Activated naive CD4-positive, alpha-beta T cell treated with anti-CD3 and anti-CD28 coated beads, Interleukin-2, amount 50 U/mL, for 24 hours (primary cell): ENCODE measurements around the gene ESAM.

Source experiments
- H3K27ac Mint-ChIP-seq: one replicate; pipeline ENCODE4 v1.8.0; 2021; ENCODE audit warnings: mild to moderate bottlenecking, mixed read lengths
- H3K27me3 Mint-ChIP-seq: one replicate; pipeline ENCODE4 v1.8.0; 2021; ENCODE audit warnings: mixed read lengths
- H3K36me3 Mint-ChIP-seq: one replicate; pipeline ENCODE4 v1.8.0; 2021; ENCODE audit warnings: mixed read lengths
- H3K4me1 Mint-ChIP-seq: one replicate; pipeline ENCODE4 v1.8.0; 2021; ENCODE audit warnings: mixed read lengths
- H3K4me3 Mint-ChIP-seq: one replicate; pipeline ENCODE4 v1.8.0; 2021; ENCODE audit warnings: mild to moderate bottlenecking, mixed read lengths
- H3K9me3 Mint-ChIP-seq: one replicate; pipeline ENCODE4 v1.8.0; 2021; ENCODE audit warnings: mixed read lengths

ESAM gene

GRCh38 chr11:124732230-124732629 lies 29.9 kb downstream of the ESAM start:
- Mint-ChIP-seq H3K27ac (no peak overlapping the region), H3K36me3 (no peaks in the 10 kb centered on the region), H3K27me3 (no peaks in the 10 kb centered on the region), H3K4me1 (no peaks in the 10 kb centered on the region), H3K4me3 (no peak overlapping the region), H3K9me3 (no peaks in the 10 kb centered on the region)

- peaks cover 5% of the 10 kb centered on the region for H3K4me1 Mint-ChIP-seq
- no peak overlapping the region for H3K4me3 Mint-ChIP-seq
- H3K36me3 Mint-ChIP-seq = no peaks in the 10 kb centered on the region
- no peaks in the 10 kb centered on the region for H3K27me3 Mint-ChIP-seq
- no peak overlapping the region for H3K27ac Mint-ChIP-seq
- no peaks in the 10 kb centered on the region for H3K9me3 Mint-ChIP-seq
These were observed 32.5 kb downstream of the ESAM start for GRCh38 chr11:124729571-124729970.

GRCh38 chr11:124728134-124728533 lies 34.0 kb downstream of the ESAM start:
- Mint-ChIP-seq H3K36me3 (no peaks in the 10 kb centered on the region), H3K4me3 (no peak overlapping the region), H3K9me3 (no peaks in the 10 kb centered on the region), H3K4me1 (peaks cover 5% of the 10 kb centered on the region), H3K27me3 (no peaks in the 10 kb centered on the region), H3K27ac (no peak overlapping the region)

GRCh38 chr11:124727474-124727873 lies 34.6 kb downstream of the ESAM start:
- peaks cover 12% of the 10 kb centered on the region for H3K4me1 Mint-ChIP-seq
- no peaks in the 10 kb centered on the region for H3K36me3 Mint-ChIP-seq
- H3K27me3 Mint-ChIP-seq = peaks cover 3% of the 10 kb centered on the region
- no peaks in the 10 kb centered on the region for H3K9me3 Mint-ChIP-seq
- no peak overlapping the region for H3K27ac Mint-ChIP-seq
- no peak overlapping the region for H3K4me3 Mint-ChIP-seq

GRCh38 chr11:124725719-124726105 lies 36.4 kb downstream of the ESAM start:
- Mint-ChIP-seq H3K4me1 (peaks cover 18% of the 10 kb centered on the region), H3K4me3 (no peak overlapping the region), H3K9me3 (no peaks in the 10 kb centered on the region), H3K27ac (no peak overlapping the region), H3K27me3 (peaks cover 3% of the 10 kb centered on the region), H3K36me3 (no peaks in the 10 kb centered on the region)

- no peak overlapping the region for H3K4me3 Mint-ChIP-seq
- H3K9me3 Mint-ChIP-seq = no peaks in the 10 kb centered on the region
- H3K4me1 Mint-ChIP-seq = peaks cover 18% of the 10 kb centered on the region
- H3K27ac Mint-ChIP-seq = no peak overlapping the region
- H3K36me3 Mint-ChIP-seq = no peaks in the 10 kb centered on the region
- peaks cover 3% of the 10 kb centered on the region for H3K27me3 Mint-ChIP-seq
These were observed 36.9 kb downstream of the ESAM start for GRCh38 chr11:124724979-124725718.

- no peaks in the 10 kb centered on the region for H3K36me3 Mint-ChIP-seq
- H3K27me3 Mint-ChIP-seq = peaks cover 3% of the 10 kb centered on the region
- H3K4me1 Mint-ChIP-seq = peaks cover 35% of the 10 kb centered on the region
- H3K4me3 Mint-ChIP-seq = no peak overlapping the region
- no peak overlapping the region for H3K27ac Mint-ChIP-seq
- no peaks in the 10 kb centered on the region for H3K9me3 Mint-ChIP-seq
These were observed 39.9 kb downstream of the ESAM start for GRCh38 chr11:124722176-124722575.

- Mint-ChIP-seq H3K36me3 (no peaks in the 10 kb centered on the region), H3K9me3 (no peaks in the 10 kb centered on the region), H3K4me1 (peaks cover 34% of the 10 kb centered on the region), H3K27ac (no peak overlapping the region), H3K4me3 (no peak overlapping the region), H3K27me3 (peaks cover 15% of the 10 kb centered on the region)
These were observed 42.6 kb downstream of the ESAM start for GRCh38 chr11:124719534-124719933.

GRCh38 chr11:124718801-124719200 lies 43.3 kb downstream of the ESAM start:
- Mint-ChIP-seq H3K36me3 (no peaks in the 10 kb centered on the region), H3K27ac (no peak overlapping the region), H3K4me1 (peaks cover 34% of the 10 kb centered on the region), H3K9me3 (no peaks in the 10 kb centered on the region), H3K4me3 (peak overlapping the region; percentile 74), H3K27me3 (peaks cover 19% of the 10 kb centered on the region)

DNA sequence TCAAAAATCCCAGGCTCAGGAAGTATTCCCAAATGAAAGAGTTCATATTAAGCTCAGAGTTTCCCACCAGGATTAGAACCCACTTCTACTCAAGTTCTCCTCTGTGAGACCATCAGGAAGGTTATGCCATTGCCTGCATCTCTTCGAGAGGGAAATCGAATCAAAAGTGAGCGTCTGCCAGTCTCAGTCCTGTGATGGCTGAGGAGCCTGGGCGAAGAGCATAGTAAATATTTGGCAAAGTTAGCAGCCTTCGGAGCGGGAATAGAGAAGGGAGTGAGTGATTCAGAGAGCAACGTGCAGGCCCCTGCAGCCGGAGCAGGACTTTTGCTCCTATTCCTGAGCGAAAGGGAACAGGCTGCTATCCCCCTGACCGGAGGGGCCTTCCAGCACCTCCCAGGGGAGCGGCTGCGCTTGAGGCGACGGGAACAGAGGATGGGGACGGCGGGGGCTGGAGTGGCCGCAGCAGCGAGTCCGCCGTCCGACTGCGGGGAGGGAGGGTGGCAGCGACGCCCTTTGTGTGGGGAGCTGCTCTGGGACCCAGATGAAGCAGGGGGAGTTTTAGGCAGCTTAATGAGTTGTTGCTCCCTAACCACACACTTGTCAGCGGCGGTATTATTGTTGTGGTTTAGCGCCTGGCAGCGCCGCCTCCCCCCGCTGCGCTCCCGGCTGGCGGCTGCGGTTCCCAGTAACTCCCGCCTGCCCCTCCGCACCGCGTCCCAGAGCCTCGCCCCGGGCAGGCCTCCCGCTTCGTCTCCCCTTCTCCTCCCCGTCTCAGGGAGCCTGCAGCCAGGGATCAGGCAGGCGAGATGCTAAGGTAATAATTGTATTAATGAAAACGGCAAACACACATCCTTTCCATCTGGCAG lies 44.1 kb downstream of the ESAM start:
- Mint-ChIP-seq H3K27ac (no peak overlapping the region), H3K9me3 (no peaks in the 10 kb centered on the region), H3K4me3 (peak overlapping the region; percentile 74), H3K4me1 (peaks cover 33% of the 10 kb centered on the region), H3K36me3 (no peaks in the 10 kb centered on the region), H3K27me3 (peaks cover 19% of the 10 kb centered on the region)

GRCh38 chr11:124717421-124717785 lies 44.7 kb downstream of the ESAM start:
- H3K4me1 Mint-ChIP-seq = peaks cover 26% of the 10 kb centered on the region
- H3K4me3 Mint-ChIP-seq = peak overlapping the region; percentile 74
- H3K9me3 Mint-ChIP-seq = no peaks in the 10 kb centered on the region
- H3K27ac Mint-ChIP-seq = no peak overlapping the region
- peaks cover 16% of the 10 kb centered on the region for H3K27me3 Mint-ChIP-seq
- no peaks in the 10 kb centered on the region for H3K36me3 Mint-ChIP-seq

DNA sequence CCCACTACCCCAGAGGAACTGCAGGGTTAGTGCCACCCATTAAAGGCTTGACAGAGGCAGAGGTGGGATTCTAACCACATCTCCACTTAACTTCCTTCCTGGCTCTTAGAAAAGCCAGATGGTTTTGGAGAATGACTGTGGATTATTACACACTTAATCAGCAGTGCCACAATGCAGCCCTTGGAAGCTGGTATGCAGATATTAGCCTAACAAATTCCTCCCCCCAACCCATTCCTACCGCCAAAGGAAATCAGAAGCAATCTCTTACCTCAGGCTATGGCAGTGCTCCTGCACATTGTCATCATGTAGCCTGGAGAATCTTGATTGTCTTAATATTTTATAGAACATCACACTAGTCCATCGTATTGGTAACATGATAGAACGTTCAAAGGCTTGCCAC lies 45.5 kb downstream of the ESAM start:
- Mint-ChIP-seq H3K9me3 (no peaks in the 10 kb centered on the region), H3K27me3 (peaks cover 16% of the 10 kb centered on the region), H3K4me3 (no peak overlapping the region), H3K4me1 (peaks cover 20% of the 10 kb centered on the region), H3K36me3 (peaks cover 2% of the 10 kb centered on the region), H3K27ac (no peak overlapping the region)

DNA sequence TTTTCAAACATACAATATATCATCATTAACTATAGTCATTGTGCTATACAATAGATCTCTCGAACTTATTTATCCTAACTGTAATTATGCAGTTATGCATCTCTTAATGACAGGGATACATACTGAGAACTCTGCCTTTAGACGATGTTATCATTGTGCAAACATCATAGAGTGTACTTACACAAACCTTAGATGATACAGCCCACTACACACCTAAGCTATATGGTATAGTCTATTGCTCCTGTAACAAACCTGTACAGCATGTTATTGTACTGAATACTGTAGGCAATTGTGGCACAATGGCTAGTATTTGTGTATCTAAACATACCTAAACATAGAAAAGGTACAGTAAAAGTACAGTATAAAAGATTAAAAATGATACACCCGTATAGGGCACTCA lies 49.7 kb downstream of the ESAM start:
- Mint-ChIP-seq H3K4me1 (peaks cover 5% of the 10 kb centered on the region), H3K9me3 (no peaks in the 10 kb centered on the region), H3K27me3 (peaks cover 18% of the 10 kb centered on the region), H3K27ac (no peak overlapping the region), H3K4me3 (no peak overlapping the region), H3K36me3 (peaks cover 7% of the 10 kb centered on the region)

GRCh38 chr11:124707829-124708228 lies 54.3 kb downstream of the ESAM start:
- Mint-ChIP-seq H3K27me3 (peaks cover 2% of the 10 kb centered on the region), H3K27ac (no peak overlapping the region), H3K4me1 (no peaks in the 10 kb centered on the region), H3K9me3 (no peaks in the 10 kb centered on the region), H3K36me3 (peaks cover 13% of the 10 kb centered on the region), H3K4me3 (no peak overlapping the region)
